Loucy (cell line): ENCODE measurements around the gene LIN28B.

Source experiments
- CTCF ChIP-seq: fragments of 200-600 bp; sonication (generic); conservative IDR thresholded peaks from 2 replicates; pipeline ENCODE4 v1.5.1; 2014; ENCODE audit warnings: mild to moderate bottlenecking, antibody characterized with exemption, low read length
- EZH2phosphoT487 ChIP-seq: fragments of 200-600 bp; IDR thresholded peaks from 2 replicates; pipeline ENCODE4 v1.6.1; 2018; ENCODE audit warnings: antibody characterized with exemption, mild to moderate bottlenecking, moderate library complexity, borderline replicate concordance

GRCh38 chr6:105111871-105112270 is 155.0 kb downstream of the LIN28B start:
- no peak for TF ChIP-seq EZH2phosphoT487
- no peak for TF ChIP-seq CTCF
